HEK293 (cell line): Measurements from ENCODE around the gene ATG12.
A peak's percentile ranks its signal among the peaks of the same experiment; 100 is the strongest.

Source experiments
- CTCF ChIA-PET: fragments of 350-600 bp; formaldehyde crosslinking; extraction: SDS; loops from one replicate; lab custom pipeline; 2021; ENCODE audit warnings: antibody characterized with exemption; lab: Yijun Ruan, JAX
- POLR2A ChIA-PET: fragments of 300-600 bp; formaldehyde crosslinking; extraction: SDS; loops from one replicate; lab custom pipeline; 2020; ENCODE audit warnings: antibody characterized with exemption, inconsistent platforms; lab: Yijun Ruan, JAX
- H3K27ac ChIP-seq: fragments of 200-500 bp; sonication (Bioruptor generic); 2 replicates; pipeline ENCODE4 v1.5.1; 2014; ENCODE audit warnings: low read depth, low read length, control low read depth, inconsistent platforms; ENCODE audit errors: extremely low read depth
- H3K36me3 ChIP-seq, 2 experiments: fragments of 200-500 bp in 1 of 2; sonication (Bioruptor generic) in 1 of 2; 1 replicate in 1 of 2; 2 replicates in 1 of 2; pipeline ENCODE4 v1.5.1; 2014 to 2017; ENCODE audit warnings: inconsistent platforms in 2 of 2, low read length in 2 of 2; ENCODE audit not compliant: control insufficient read depth in 2 of 2, insufficient read depth in 1 of 2
- H3K4me1 ChIP-seq: fragments of 200-500 bp; sonication (Bioruptor generic); 2 replicates; pipeline ENCODE4 v1.5.1; 2014; ENCODE audit warnings: mild to moderate bottlenecking, low read length, inconsistent platforms; ENCODE audit not compliant: control insufficient read depth, insufficient read depth
- H3K4me3 ChIP-seq: 2 replicates; pipeline ENCODE4 v1.5.1; 2011; ENCODE audit warnings: low read depth, mild to moderate bottlenecking, control low read depth, low read length, moderate library complexity
- H3K9me3 ChIP-seq: fragments of 200-500 bp; sonication (Bioruptor generic); 2 replicates; pipeline ENCODE4 v1.5.1; 2014; ENCODE audit warnings: low read depth, low read length, inconsistent platforms; ENCODE audit not compliant: control insufficient read depth, insufficient read depth
- ATF2 ChIP-seq: fragments of 450-650 bp; formaldehyde crosslinking; IDR thresholded peaks from 2 replicates; pipeline ENCODE4 v1.5.1; 2016; ENCODE audit warnings: missing biosample characterization, missing genetic modification characterization, low read depth
- CTCF ChIP-seq: fragments of 450-650 bp; formaldehyde crosslinking; IDR thresholded peaks from 2 replicates; pipeline ENCODE4 v1.5.1; 2016; ENCODE audit warnings: missing biosample characterization, missing genetic modification characterization
- HOXC10 ChIP-seq: sonication (generic); formaldehyde crosslinking; IDR thresholded peaks from 2 replicates; pipeline ENCODE4 v1.8.1; 2023; ENCODE audit warnings: mild to moderate bottlenecking, missing genetic modification reagents
- KLF8 ChIP-seq: fragments of 450-650 bp; formaldehyde crosslinking; IDR thresholded peaks from 2 replicates; pipeline ENCODE4 v1.5.1; 2016; ENCODE audit warnings: missing biosample characterization, missing genetic modification characterization
- MZF1 ChIP-seq: fragments of 450-650 bp; formaldehyde crosslinking; IDR thresholded peaks from 2 replicates; pipeline ENCODE4 v1.5.1; 2017; ENCODE audit warnings: missing biosample characterization, missing genetic modification characterization, borderline replicate concordance
- OSR2 ChIP-seq: fragments of 450-650 bp; formaldehyde crosslinking; IDR thresholded peaks from 2 replicates; pipeline ENCODE4 v1.5.1; 2016; ENCODE audit warnings: missing biosample characterization, missing genetic modification characterization
- SALL2 ChIP-seq: fragments of 450-650 bp; formaldehyde crosslinking; IDR thresholded peaks from 2 replicates; pipeline ENCODE4 v1.5.0; 2017; ENCODE audit warnings: missing biosample characterization, mild to moderate bottlenecking, missing genetic modification characterization, borderline replicate concordance
- TSHZ1 ChIP-seq: fragments of 450-650 bp; formaldehyde crosslinking; IDR thresholded peaks from 2 replicates; pipeline ENCODE4 v1.5.1; 2016; ENCODE audit warnings: missing biosample characterization, missing genetic modification characterization, borderline replicate concordance
- ZBTB44 ChIP-seq: fragments of 450-650 bp; IDR thresholded peaks from 2 replicates; pipeline ENCODE4 v1.5.1; 2018; ENCODE audit warnings: missing biosample characterization, mild to moderate bottlenecking, missing genetic modification characterization
- ZBTB7A ChIP-seq: fragments of 450-650 bp; formaldehyde crosslinking; IDR thresholded peaks from 2 replicates; pipeline ENCODE4 v1.5.1; 2016; ENCODE audit warnings: low read depth, missing biosample characterization, missing genetic modification characterization
- ZBTB8A ChIP-seq: fragments of 450-650 bp; formaldehyde crosslinking; IDR thresholded peaks from 2 replicates; pipeline ENCODE4 v1.5.1; 2016; ENCODE audit warnings: missing biosample characterization, missing genetic modification characterization
- ZFHX2 ChIP-seq: fragments of 450-650 bp; formaldehyde crosslinking; conservative IDR thresholded peaks from 2 replicates; pipeline ENCODE4 v1.5.1; 2016; ENCODE audit warnings: missing biosample characterization, missing genetic modification characterization
- ZFP3 ChIP-seq: fragments of 450-650 bp; formaldehyde crosslinking; IDR thresholded peaks from 2 replicates; pipeline ENCODE4 v1.5.1; 2016; ENCODE audit warnings: low read depth, missing biosample characterization, missing genetic modification characterization
- ZNF146 ChIP-seq: fragments of 450-650 bp; formaldehyde crosslinking; IDR thresholded peaks from 2 replicates; pipeline ENCODE4 v1.5.1; 2016; ENCODE audit warnings: missing biosample characterization, missing genetic modification characterization
- ZNF23 ChIP-seq: fragments of 450-650 bp; formaldehyde crosslinking; IDR thresholded peaks from 2 replicates; pipeline ENCODE4 v1.5.1; 2016; ENCODE audit warnings: missing biosample characterization, missing genetic modification characterization, borderline replicate concordance
- ZNF248 ChIP-seq: fragments of 450-650 bp; formaldehyde crosslinking; IDR thresholded peaks from 2 replicates; pipeline ENCODE4 v1.5.1; 2017; ENCODE audit warnings: missing biosample characterization, missing genetic modification characterization
- ZNF335 ChIP-seq: fragments of 450-650 bp; formaldehyde crosslinking; conservative IDR thresholded peaks from 2 replicates; pipeline ENCODE4 v1.5.1; 2016; ENCODE audit warnings: missing biosample characterization, missing genetic modification characterization
- ZNF350 ChIP-seq: fragments of 450-650 bp; formaldehyde crosslinking; IDR thresholded peaks from 2 replicates; pipeline ENCODE4 v1.5.0; 2017; ENCODE audit warnings: missing biosample characterization, mild to moderate bottlenecking, missing genetic modification characterization
- ZNF473 ChIP-seq: fragments of 450-650 bp; formaldehyde crosslinking; IDR thresholded peaks from 2 replicates; pipeline ENCODE4 v1.5.1; 2017; ENCODE audit warnings: missing biosample characterization, missing genetic modification characterization
- ZNF48 ChIP-seq: fragments of 450-650 bp; formaldehyde crosslinking; IDR thresholded peaks from 2 replicates; pipeline ENCODE4 v1.5.1; 2016; ENCODE audit warnings: missing biosample characterization, missing genetic modification characterization
- ZNF521 ChIP-seq: fragments of 450-650 bp; formaldehyde crosslinking; IDR thresholded peaks from 2 replicates; pipeline ENCODE4 v1.5.1; 2017; ENCODE audit warnings: missing biosample characterization, mild to moderate bottlenecking, missing genetic modification characterization
- ZNF529 ChIP-seq: fragments of 450-650 bp; formaldehyde crosslinking; IDR thresholded peaks from 2 replicates; pipeline ENCODE4 v1.5.1; 2017; ENCODE audit warnings: missing genetic modification characterization, missing biosample characterization; ENCODE audit not compliant: insufficient replicate concordance
- ZNF558 ChIP-seq: fragments of 450-650 bp; formaldehyde crosslinking; IDR thresholded peaks from 2 replicates; pipeline ENCODE4 v1.5.1; 2016; ENCODE audit warnings: missing biosample characterization, missing genetic modification characterization
- ZNF629 ChIP-seq: fragments of 450-650 bp; formaldehyde crosslinking; IDR thresholded peaks from 2 replicates; pipeline ENCODE4 v1.5.1; 2017; ENCODE audit warnings: missing biosample characterization, missing genetic modification characterization
- ZNF704 ChIP-seq: fragments of 450-650 bp; formaldehyde crosslinking; IDR thresholded peaks from 2 replicates; pipeline ENCODE4 v1.5.1; 2016; ENCODE audit warnings: missing biosample characterization, missing genetic modification characterization
- TF ChIP-seq, protein P1 (sequence below): fragments of 450-650 bp; formaldehyde crosslinking; IDR thresholded peaks from 2 replicates; pipeline ENCODE4 v1.5.1; 2017; ENCODE audit warnings: missing biosample characterization, missing genetic modification characterization

The ATG12 gene

DNA sequence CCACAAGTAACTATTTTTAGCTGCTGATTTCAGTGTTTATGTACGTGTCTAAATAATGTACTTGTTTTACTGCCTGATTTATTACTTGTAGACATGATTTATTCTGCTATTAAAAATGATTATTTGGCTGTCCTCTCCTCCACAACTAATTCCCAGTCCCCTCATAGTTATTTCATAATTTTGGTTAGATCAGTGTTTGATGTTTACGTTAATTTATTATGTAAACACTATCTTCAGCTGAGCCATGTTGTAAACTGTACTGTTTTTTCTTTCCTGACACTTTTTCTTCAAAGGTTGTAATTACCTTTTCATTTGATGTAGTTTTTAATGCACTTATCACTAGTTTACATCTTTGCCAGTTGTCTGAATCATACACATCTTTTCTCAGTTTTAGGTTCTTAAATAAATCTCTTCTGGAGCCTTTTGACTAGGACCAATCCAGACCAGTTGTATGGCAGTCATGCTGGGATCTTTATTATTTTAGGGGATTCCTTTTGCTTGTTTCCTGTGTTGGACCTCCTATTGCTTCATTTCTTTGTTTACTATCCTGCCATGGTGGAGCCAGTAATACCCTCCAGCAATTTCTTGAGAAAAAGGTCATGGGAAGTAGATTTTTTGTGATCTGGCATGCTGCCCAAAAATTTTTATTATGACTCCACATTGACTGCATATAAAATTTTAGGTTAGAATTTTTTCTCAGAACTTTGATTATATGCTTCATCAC is 16.4 kb upstream of the ATG12 start:
- POLR2A ChIA-PET: no interaction called here
- Histone ChIP-seq H3K9me3 (no peaks in the 10 kb centered on the region), H3K4me1 (peaks cover 28% of the 10 kb centered on the region), H3K36me3 (no peaks in the 10 kb centered on the region), H3K27ac (no peak overlapping the region), H3K4me3 (no peak overlapping the region)
- CTCF ChIA-PET: no interaction called here
- TF ChIP-seq MZF1 (tag by site-specific recombination) (peak; percentile 98), OSR2 (tag by site-specific recombination) (peak; percentile 39; the same call in 1 of the 2 replicates), TSHZ1 (tag by site-specific recombination) (peak; percentile 27; the same call in 1 of the 2 replicates), ZNF521 (tag by site-specific recombination) (no peak), KLF8 (no peak), ZNF48 (tag by site-specific recombination) (no peak), ZNF529 (tag by site-specific recombination) (peak; percentile 10), ZNF558 (tag by site-specific recombination) (peak; percentile 9; the same call in 1 of the 2 replicates), ZBTB8A (tag by site-specific recombination) (no peak), SALL2 (tag by site-specific recombination) (peak; percentile 83; the same call in 1 of the 2 replicates), HOXC10 (CRISPR knock-in tag) (no peak), ZNF629 (tag by site-specific recombination) (peak; percentile 53), CTCF (no peak), ZNF23 (tag by site-specific recombination) (no peak), ATF2 (0 out of 2 replicates have a peak, but pooled peaks have one; percentile 2), ZNF704 (tag by site-specific recombination) (no peak), ZBTB7A (tag by site-specific recombination) (no peak), ZNF248 (tag by site-specific recombination) (0 out of 2 replicates have a peak, but pooled peaks have one; percentile 67), ZNF473 (no peak), ZFP3 (tag by site-specific recombination) (no peak), ZNF146 (tag by site-specific recombination) (no peak), ZNF335 (peak; percentile 28; the same call in 1 of the 2 replicates), ZBTB44 (tag by site-specific recombination) (0 out of 2 replicates have a peak, but pooled peaks have one; percentile 27), ZNF350 (tag by site-specific recombination) (0 out of 2 replicates have a peak, but pooled peaks have one; percentile 16), ZFHX2 (tag by site-specific recombination) (no peak)
- TF ChIP-seq, protein P1, sequence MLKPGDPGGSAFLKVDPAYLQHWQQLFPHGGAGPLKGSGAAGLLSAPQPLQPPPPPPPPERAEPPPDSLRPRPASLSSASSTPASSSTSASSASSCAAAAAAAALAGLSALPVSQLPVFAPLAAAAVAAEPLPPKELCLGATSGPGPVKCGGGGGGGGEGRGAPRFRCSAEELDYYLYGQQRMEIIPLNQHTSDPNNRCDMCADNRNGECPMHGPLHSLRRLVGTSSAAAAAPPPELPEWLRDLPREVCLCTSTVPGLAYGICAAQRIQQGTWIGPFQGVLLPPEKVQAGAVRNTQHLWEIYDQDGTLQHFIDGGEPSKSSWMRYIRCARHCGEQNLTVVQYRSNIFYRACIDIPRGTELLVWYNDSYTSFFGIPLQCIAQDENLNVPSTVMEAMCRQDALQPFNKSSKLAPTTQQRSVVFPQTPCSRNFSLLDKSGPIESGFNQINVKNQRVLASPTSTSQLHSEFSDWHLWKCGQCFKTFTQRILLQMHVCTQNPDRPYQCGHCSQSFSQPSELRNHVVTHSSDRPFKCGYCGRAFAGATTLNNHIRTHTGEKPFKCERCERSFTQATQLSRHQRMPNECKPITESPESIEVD (tag by site-specific recombination): peak; percentile 91
